Upper lobe of left lung (tissue), 4 donors: ENCODE measurements around the gene ASPDH.

ENCODE experiments used
- CTCF ChIP-seq, 6 experiments: fragments of 450-650 bp in 4 of 6; fragments of 200-600 bp in 2 of 6; sonication (generic) in 2 of 6; IDR thresholded peaks; one replicate each; pipeline ENCODE4 v1.5.1; 2016 to 2019; ENCODE audit warnings: antibody characterized with exemption in 6 of 6
- POLR2A ChIP-seq, 4 donors: fragments of 450-650 bp; IDR thresholded peaks; one replicate each; pipeline ENCODE4 v1.5.1; 2016 to 2017; ENCODE audit warnings: antibody characterized with exemption in 4 of 4, mild to moderate bottlenecking in 2 of 4

GRCh38 chr19:50549927-50550593, 36.3 kb upstream of the ASPDH start:
- TF ChIP-seq POLR2A (IDR thresholded peaks at IDR 0.05) (no peak), CTCF (IDR thresholded peaks at IDR 0.05) (no peak)
